ENCODE measurements around the gene APOE. TPM values are rescaled to one million over a fixed set of nuclear protein-coding genes. Genes with fewer than 3 reads are reported as not detected.

Gene APOE
- total and polyA plus RNA-seq, 2 experiments from 2014 or later: 1,133 to 1,438 TPM

DNA sequence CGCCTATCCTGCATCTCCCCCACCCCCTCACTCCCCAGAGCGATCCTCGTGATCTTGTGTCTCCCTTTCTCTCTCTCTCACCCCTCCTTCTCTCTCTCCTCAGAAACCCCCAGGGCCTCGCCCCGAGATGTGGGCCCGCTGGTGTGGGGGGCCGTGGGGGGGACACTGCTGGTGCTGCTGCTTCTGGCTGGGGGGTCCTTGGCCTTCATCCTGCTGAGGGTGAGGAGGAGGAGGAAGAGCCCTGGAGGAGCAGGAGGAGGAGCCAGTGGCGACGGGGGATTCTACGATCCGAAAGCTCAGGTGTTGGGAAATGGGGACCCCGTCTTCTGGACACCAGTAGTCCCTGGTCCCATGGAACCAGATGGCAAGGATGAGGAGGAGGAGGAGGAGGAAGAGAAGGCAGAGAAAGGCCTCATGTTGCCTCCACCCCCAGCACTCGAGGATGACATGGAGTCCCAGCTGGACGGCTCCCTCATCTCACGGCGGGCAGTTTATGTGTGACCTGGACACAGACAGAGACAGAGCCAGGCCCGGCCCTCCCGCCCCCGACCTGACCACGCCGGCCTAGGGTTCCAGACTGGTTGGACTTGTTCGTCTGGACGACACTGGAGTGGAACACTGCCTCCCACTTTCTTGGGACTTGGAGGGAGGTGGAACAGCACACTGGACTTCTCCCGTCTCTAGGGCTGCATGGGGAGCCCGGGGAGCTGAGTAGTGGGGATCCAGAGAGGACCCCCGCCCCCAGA, 27.3 kb upstream of the APOE start:
- no peak for DNase-seq (ENCODE audit: low spot score)
- Mint-ChIP-seq H3K4me3 (no peak overlapping the region; the same call in 2 of the 3 replicates), H3K27me3 (ENCODE audit: insufficient read depth, low read depth, poor library complexity) (peaks cover 17% of the 10 kb centered on the region), H3K27ac (0 out of 2 replicates have a peak overlapping the region, but pooled peaks have one; percentile 40), H3K9me3 (no peaks in the 10 kb centered on the region), H3K36me3 (ENCODE audit: low read depth) (peaks cover 53% of the 10 kb centered on the region), H3K4me1 (peaks cover 51% of the 10 kb centered on the region)
- Histone ChIP-seq H2AFZ (no peak overlapping the region), H4K20me1 (replicated peaks; ENCODE audit: insufficient read depth) (peaks cover 8% of the 10 kb centered on the region; the same call in 1 of the 2 replicates), H3K4me1 (ENCODE audit: insufficient read depth) (peaks cover 46% of the 10 kb centered on the region), H3K27ac (ENCODE audit: low read depth) (no peak overlapping the region), H3K79me2 (replicated peaks; ENCODE audit: insufficient read depth) (no peaks in the 10 kb centered on the region), H3F3A (replicated peaks; ENCODE audit: low read depth) (peaks cover 16% of the 10 kb centered on the region; the same call in 1 of the 2 replicates), H3K36me3 (ENCODE audit: insufficient read depth) (peaks cover 11% of the 10 kb centered on the region; the same call in 1 of the 2 replicates), H3K27me3 (ENCODE audit: insufficient read depth) (no peaks in the 10 kb centered on the region), H3K9me2 (ENCODE audit: insufficient read depth) (no peaks in the 10 kb centered on the region), H3K4me3 (no peak overlapping the region), H3K4me2 (no peak overlapping the region)
- no peak for ATAC-seq
- TF ChIP-seq ZNF114 (CRISPR knock-in tag; IDR thresholded peaks at IDR 0.05) (no peak), CREB1 (CRISPR knock-in tag; IDR thresholded peaks at IDR 0.05; ENCODE audit: low read depth) (no peak), POLR2AphosphoS5 (IDR thresholded peaks at IDR 0.05; ENCODE audit: low read depth) (no peak), STAT1 (IDR thresholded peaks at IDR 0.05; ENCODE audit: unreplicated experiment) (no peak), EZH2phosphoT487 (IDR thresholded peaks at IDR 0.05; ENCODE audit: unreplicated experiment) (no peak), NANOG (IDR thresholded peaks at IDR 0.05; ENCODE audit: borderline replicate concordance) (no peak), ZNF331 (CRISPR knock-in tag; IDR thresholded peaks at IDR 0.05; ENCODE audit: low read depth) (no peak), JUNB (IDR thresholded peaks at IDR 0.05; ENCODE audit: unreplicated experiment) (no peak), EZH2 (IDR thresholded peaks at IDR 0.05; ENCODE audit: low read depth, unreplicated experiment) (no peak)
- TF ChIP-seq, protein P1, sequence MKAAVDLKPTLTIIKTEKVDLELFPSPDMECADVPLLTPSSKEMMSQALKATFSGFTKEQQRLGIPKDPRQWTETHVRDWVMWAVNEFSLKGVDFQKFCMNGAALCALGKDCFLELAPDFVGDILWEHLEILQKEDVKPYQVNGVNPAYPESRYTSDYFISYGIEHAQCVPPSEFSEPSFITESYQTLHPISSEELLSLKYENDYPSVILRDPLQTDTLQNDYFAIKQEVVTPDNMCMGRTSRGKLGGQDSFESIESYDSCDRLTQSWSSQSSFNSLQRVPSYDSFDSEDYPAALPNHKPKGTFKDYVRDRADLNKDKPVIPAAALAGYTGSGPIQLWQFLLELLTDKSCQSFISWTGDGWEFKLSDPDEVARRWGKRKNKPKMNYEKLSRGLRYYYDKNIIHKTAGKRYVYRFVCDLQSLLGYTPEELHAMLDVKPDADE (IDR thresholded peaks at IDR 0.05): no peak
- TF ChIP-seq, protein P2, sequence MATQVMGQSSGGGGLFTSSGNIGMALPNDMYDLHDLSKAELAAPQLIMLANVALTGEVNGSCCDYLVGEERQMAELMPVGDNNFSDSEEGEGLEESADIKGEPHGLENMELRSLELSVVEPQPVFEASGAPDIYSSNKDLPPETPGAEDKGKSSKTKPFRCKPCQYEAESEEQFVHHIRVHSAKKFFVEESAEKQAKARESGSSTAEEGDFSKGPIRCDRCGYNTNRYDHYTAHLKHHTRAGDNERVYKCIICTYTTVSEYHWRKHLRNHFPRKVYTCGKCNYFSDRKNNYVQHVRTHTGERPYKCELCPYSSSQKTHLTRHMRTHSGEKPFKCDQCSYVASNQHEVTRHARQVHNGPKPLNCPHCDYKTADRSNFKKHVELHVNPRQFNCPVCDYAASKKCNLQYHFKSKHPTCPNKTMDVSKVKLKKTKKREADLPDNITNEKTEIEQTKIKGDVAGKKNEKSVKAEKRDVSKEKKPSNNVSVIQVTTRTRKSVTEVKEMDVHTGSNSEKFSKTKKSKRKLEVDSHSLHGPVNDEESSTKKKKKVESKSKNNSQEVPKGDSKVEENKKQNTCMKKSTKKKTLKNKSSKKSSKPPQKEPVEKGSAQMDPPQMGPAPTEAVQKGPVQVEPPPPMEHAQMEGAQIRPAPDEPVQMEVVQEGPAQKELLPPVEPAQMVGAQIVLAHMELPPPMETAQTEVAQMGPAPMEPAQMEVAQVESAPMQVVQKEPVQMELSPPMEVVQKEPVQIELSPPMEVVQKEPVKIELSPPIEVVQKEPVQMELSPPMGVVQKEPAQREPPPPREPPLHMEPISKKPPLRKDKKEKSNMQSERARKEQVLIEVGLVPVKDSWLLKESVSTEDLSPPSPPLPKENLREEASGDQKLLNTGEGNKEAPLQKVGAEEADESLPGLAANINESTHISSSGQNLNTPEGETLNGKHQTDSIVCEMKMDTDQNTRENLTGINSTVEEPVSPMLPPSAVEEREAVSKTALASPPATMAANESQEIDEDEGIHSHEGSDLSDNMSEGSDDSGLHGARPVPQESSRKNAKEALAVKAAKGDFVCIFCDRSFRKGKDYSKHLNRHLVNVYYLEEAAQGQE (IDR thresholded peaks at IDR 0.05; ENCODE audit: unreplicated experiment): no peak
- TF ChIP-seq, protein P3, sequence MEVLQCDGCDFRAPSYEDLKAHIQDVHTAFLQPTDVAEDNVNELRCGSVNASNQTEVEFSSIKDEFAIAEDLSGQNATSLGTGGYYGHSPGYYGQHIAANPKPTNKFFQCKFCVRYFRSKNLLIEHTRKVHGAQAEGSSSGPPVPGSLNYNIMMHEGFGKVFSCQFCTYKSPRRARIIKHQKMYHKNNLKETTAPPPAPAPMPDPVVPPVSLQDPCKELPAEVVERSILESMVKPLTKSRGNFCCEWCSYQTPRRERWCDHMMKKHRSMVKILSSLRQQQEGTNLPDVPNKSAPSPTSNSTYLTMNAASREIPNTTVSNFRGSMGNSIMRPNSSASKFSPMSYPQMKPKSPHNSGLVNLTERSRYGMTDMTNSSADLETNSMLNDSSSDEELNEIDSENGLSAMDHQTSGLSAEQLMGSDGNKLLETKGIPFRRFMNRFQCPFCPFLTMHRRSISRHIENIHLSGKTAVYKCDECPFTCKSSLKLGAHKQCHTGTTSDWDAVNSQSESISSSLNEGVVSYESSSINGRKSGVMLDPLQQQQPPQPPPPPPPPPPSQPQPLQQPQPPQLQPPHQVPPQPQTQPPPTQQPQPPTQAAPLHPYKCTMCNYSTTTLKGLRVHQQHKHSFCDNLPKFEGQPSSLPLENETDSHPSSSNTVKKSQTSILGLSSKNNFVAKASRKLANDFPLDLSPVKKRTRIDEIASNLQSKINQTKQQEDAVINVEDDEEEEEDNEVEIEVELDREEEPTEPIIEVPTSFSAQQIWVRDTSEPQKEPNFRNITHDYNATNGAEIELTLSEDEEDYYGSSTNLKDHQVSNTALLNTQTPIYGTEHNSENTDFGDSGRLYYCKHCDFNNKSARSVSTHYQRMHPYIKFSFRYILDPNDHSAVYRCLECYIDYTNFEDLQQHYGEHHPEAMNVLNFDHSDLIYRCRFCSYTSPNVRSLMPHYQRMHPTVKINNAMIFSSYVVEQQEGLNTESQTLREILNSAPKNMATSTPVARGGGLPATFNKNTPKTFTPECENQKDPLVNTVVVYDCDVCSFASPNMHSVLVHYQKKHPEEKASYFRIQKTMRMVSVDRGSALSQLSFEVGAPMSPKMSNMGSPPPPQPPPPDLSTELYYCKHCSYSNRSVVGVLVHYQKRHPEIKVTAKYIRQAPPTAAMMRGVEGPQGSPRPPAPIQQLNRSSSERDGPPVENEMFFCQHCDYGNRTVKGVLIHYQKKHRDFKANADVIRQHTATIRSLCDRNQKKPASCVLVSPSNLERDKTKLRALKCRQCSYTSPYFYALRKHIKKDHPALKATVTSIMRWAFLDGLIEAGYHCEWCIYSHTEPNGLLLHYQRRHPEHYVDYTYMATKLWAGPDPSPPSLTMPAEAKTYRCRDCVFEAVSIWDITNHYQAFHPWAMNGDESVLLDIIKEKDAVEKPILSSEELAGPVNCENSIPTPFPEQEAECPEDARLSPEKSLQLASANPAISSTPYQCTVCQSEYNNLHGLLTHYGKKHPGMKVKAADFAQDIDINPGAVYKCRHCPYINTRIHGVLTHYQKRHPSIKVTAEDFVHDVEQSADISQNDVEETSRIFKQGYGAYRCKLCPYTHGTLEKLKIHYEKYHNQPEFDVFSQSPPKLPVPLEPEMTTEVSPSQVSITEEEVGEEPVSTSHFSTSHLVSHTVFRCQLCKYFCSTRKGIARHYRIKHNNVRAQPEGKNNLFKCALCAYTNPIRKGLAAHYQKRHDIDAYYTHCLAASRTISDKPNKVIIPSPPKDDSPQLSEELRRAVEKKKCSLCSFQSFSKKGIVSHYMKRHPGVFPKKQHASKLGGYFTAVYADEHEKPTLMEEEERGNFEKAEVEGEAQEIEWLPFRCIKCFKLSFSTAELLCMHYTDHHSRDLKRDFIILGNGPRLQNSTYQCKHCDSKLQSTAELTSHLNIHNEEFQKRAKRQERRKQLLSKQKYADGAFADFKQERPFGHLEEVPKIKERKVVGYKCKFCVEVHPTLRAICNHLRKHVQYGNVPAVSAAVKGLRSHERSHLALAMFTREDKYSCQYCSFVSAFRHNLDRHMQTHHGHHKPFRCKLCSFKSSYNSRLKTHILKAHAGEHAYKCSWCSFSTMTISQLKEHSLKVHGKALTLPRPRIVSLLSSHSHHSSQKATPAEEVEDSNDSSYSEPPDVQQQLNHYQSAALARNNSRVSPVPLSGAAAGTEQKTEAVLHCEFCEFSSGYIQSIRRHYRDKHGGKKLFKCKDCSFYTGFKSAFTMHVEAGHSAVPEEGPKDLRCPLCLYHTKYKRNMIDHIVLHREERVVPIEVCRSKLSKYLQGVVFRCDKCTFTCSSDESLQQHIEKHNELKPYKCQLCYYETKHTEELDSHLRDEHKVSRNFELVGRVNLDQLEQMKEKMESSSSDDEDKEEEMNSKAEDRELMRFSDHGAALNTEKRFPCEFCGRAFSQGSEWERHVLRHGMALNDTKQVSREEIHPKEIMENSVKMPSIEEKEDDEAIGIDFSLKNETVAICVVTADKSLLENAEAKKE (CRISPR knock-in tag; IDR thresholded peaks at IDR 0.05): no peak
- TF ChIP-seq, protein P4, sequence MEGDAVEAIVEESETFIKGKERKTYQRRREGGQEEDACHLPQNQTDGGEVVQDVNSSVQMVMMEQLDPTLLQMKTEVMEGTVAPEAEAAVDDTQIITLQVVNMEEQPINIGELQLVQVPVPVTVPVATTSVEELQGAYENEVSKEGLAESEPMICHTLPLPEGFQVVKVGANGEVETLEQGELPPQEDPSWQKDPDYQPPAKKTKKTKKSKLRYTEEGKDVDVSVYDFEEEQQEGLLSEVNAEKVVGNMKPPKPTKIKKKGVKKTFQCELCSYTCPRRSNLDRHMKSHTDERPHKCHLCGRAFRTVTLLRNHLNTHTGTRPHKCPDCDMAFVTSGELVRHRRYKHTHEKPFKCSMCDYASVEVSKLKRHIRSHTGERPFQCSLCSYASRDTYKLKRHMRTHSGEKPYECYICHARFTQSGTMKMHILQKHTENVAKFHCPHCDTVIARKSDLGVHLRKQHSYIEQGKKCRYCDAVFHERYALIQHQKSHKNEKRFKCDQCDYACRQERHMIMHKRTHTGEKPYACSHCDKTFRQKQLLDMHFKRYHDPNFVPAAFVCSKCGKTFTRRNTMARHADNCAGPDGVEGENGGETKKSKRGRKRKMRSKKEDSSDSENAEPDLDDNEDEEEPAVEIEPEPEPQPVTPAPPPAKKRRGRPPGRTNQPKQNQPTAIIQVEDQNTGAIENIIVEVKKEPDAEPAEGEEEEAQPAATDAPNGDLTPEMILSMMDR (conservative IDR thresholded peaks at IDR 0.05; ENCODE audit: low read depth in 2 of 2): no peak

All from GM23338 (cell line).